GM12873 (cell line): ENCODE data around the gene DNAJB6.

ENCODE experiments used
- TF ChIP-seq, protein P1 (sequence below): IDR thresholded peaks from 2 replicates; pipeline ENCODE4 v1.5.1; 2012; ENCODE audit warnings: low read depth, mild to moderate bottlenecking, moderate library complexity, low read length, control low read depth; ENCODE audit not compliant: insufficient read depth; ENCODE audit errors: missing control alignments

DNAJB6 gene

DNA sequence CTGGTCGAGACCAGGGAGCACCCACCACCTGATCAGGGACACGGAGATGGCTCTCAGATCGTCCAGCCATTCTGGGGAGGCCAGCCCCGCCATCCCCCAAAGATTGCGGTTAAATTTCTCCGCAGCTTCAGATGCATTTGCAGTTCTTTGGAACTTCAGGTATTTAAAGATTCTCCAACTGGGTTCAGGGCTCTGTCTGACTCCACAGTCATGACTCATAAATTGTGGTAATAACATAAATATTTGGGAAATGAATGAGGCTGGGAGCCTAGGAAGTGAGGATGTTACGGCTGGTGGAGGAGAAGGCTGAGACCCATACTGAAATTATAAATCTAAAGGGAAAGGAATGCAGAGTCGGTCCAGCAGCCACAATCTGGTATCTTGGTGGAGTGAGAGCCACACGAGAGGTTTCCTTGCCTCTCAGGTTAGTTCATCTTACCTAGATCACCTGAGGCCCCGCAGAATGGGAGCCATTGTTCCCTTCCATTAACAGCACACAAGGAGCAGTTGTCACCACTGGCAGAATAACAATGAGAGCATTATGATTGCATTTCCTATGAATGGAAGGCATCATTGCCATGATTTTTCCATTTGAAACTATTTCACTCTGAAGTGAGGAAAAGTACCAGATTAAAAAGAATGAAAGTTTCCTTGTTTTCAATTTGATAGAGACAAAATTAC is 26.7 kb upstream of the DNAJB6 start:
- TF ChIP-seq, protein P1, sequence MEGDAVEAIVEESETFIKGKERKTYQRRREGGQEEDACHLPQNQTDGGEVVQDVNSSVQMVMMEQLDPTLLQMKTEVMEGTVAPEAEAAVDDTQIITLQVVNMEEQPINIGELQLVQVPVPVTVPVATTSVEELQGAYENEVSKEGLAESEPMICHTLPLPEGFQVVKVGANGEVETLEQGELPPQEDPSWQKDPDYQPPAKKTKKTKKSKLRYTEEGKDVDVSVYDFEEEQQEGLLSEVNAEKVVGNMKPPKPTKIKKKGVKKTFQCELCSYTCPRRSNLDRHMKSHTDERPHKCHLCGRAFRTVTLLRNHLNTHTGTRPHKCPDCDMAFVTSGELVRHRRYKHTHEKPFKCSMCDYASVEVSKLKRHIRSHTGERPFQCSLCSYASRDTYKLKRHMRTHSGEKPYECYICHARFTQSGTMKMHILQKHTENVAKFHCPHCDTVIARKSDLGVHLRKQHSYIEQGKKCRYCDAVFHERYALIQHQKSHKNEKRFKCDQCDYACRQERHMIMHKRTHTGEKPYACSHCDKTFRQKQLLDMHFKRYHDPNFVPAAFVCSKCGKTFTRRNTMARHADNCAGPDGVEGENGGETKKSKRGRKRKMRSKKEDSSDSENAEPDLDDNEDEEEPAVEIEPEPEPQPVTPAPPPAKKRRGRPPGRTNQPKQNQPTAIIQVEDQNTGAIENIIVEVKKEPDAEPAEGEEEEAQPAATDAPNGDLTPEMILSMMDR, result no peak

DNA sequence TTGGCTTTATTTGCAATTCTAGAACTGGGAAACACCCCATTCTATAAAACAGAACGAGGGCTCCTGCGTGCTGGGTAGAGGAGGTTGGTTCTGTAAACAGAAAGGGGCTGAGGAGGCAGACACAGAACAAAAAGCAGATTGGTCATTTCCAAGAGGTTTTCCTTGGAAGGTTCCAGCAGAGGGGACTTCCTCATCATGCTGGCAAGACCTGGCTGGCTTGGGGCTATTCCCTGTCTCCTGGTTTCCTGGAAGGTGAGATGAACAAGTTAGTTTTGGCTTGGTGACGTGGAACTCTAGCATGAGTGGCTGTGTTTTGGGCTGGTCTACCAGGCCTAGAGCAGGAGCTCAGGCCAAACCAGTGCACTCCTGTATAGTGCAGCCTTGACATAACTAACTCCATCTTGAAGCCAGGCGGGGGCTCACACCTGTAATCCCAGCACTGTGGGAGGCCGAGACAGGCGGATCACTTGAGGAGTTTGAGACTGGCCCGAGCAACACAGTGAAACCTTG is 26.1 kb upstream of the DNAJB6 start:
- TF ChIP-seq, protein P1, result no peak

DNA sequence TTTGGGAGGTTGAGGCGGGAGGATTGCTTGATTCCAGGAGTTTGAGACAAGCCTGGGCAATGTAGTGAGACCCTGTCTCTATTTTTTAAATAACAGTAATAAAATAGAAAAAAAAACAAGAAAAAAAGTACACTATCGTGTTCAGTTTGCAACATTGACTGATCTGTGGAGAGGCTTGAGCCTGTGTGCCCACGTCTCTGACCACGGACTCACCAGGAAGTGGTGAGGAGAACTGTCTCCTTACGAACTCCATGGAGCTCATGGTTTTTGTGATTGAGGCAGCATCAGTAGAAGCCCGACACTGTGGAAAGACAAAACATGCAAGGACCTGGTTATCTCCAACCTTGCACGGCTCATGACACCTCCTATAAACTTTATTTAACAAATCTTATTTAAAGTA is 23.9 kb upstream of the DNAJB6 start:
- TF ChIP-seq, protein P1, result no peak

DNA sequence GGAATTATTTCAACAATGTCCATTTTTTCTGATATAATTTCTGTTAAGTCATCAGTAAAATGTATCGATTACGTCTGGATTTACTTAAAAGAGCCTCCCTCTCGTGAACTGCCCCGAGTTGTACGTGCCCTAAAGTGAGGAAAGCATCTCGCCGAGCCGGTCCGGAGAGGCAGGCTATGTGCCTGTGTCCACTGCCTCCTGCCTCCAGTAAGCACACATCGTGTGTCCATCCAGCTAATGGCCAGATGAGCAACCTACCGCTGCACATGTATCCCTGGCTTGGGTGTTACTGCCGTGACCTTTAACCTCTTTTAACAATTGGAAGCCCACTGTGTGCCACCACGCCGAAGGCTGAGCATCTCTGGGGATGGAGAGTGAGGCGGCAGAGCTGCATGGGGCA is 23.2 kb upstream of the DNAJB6 start:
- TF ChIP-seq, protein P1, result no peak

DNA sequence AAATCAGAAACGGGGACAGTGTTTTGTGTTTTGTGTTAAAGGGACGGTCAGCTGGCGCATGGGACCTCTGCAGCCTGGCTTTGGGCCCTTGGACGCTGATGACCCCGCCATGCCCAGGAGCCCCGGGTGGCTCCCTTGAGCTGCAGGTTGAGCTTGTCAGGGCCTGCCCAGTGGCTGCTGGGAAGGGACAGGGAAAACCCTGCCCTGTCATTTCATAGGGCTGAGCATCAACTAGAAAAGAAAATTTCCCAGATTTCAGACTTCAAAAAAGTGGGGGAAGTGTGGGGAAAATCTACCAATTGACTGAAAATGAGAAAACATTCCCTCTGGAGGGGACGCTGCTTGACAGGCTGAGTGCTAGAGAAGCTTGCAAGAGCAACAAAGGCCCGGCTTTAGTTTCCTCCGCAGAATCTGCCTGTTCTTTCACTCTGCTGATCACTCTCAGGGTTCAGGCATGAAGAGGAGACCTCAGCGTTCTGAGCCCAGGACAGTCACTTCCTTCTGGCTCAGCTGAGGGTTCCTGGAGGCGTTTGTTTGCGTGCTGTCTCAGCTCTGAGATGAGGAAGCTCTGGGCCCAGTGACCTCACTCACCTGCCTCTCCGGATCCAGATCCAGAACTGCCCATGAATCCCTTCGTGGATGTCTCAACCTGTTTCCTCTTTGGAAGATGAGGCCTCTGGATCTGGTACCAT is 18.6 kb upstream of the DNAJB6 start:
- TF ChIP-seq, protein P1, result no peak

DNA sequence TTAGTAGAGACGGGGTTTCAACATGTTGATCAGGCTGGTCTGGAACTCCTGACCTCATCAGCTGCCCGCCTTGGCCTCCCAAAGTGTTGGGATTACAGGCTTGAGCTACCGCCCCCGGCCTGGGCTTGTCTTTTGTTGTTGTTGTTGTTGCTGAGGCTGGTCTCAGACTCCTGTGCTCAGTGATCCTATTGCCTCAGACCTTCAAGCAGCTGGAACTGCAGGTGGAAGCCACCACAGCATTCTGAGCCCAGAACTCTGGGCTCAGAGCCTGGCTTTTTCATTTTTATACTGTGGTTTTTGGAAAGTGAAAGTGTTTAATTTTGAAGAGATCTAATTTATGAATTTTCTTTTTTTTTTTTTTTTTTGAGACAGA is 16.2 kb upstream of the DNAJB6 start:
- TF ChIP-seq, protein P1, result no peak

DNA sequence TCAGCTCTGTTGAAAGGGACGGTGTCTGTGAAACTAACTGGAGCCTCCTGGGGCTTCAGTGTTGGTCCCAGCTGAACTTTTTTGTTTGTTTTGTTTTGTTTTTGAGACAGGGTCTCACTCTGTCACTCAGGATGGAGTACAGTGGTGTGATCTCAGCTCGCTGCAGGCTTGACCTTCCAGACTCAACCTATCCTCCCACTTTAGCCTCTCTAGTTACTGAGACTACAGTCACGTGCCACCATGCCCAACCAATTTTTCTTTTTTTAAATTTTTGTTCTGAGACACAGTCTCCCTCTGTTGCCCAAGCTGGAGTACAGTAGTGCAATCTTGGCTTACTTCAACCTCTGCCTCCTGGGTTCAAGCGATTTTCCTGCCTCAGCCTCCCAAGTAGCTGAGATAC is 13.4 kb upstream of the DNAJB6 start:
- TF ChIP-seq, protein P1, result no peak
